ENCODE measurements around the gene SPAG9.
"Not testable (repeated sequence)": the region's sequence is repeated elsewhere in the genome, so short reads cannot be mapped to it uniquely, and the experiment has no call there.

The SPAG9 gene

DNA sequence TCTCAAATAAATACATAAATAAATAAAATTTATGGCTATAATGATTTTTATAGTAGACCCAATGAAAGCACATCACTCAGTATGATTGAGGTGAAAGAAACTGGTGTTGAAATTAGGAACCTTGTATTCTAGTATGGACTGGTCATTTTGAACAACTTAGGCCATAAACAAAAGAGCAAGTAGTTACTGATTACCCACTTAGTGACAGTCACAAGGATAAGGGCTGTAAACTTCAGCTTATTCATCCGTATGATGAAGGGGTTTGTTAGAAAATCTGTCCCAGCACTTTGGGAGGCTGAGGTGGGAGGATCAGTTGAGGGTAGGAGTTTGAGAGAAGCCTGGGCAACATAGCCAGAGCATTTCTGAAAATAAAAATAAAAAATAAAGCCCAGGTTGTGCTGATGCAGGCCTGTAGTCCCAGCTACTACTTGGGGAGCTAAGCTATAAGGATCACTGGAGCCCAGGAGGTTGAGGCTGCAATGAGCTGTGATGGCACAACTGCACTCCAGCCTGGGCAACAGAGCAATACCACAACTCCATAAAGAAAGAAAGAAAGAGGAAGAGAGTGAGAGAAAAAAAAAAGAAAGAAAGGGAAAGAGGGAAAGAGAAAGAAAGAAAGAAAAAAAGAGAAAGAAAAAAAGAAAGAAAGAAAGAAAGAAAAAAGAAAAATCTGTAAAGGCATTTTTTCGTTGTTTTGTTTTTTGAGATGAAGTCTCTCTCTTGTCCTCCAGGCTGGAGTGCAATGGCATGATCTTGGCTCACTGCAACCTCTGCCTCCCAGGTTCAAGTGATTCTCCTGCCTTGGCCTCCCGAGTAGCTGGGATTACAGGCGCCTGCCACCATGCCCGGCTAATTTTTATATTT, 4.2 kb upstream of the SPAG9 start:
- Histone ChIP-seq H3K4me1 (ENCODE audit: control insufficient read depth, low read depth, low read length) (peaks cover 9% of the 10 kb centered on the region), H3K27ac (ENCODE audit: low read length) (no peak overlapping the region), H3K4me3 (ENCODE audit: low read length) (no peak overlapping the region), H3K9me3 (ENCODE audit: control insufficient read depth, low read depth, low read length) (no peaks in the 10 kb centered on the region), H3K9ac (ENCODE audit: low read length) (no peak overlapping the region), H3K27me3 (ENCODE audit: control insufficient read depth, insufficient read depth, low read length) (no peaks in the 10 kb centered on the region), H3K36me3 (ENCODE audit: control insufficient read depth, low read depth, low read length) (no peaks in the 10 kb centered on the region)

DNA sequence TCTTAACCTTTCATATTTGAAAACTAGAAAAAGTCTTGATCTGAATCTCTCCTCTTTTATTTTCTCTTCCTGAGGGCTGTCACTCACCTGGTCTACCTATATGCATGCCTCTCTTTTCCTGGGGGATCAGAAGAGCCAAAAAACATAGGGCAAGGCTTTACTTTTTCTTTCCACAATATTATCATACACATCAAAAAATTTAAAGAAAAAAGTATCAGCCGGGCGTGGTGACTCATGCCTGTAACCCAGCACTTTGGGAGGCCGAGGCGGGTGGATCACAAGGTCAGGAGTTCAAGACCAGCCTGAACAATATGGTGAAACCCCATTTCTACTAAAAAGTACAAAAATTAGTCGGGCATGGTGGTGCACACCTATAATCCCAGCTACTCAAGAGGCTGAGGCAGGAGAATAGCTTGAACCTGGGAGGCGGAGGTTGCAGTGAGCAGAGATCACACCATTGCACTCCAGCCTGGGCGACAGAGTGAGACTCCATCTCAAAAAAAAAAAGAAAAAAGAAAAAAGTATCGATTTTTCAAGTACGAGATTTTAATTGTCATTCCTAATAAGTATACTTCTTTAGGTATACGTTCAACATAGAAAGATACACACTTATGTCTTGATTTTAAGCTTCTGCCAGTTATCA, 1.9 kb upstream of the SPAG9 start:
- not testable (repeated sequence) for H3K27ac ChIP-seq (ENCODE audit: low read length); H3K36me3 ChIP-seq (ENCODE audit: control insufficient read depth, low read depth, low read length)
- H3K4me3 ChIP-seq (ENCODE audit: low read length), result peak overlapping the region; percentile 87

DNA sequence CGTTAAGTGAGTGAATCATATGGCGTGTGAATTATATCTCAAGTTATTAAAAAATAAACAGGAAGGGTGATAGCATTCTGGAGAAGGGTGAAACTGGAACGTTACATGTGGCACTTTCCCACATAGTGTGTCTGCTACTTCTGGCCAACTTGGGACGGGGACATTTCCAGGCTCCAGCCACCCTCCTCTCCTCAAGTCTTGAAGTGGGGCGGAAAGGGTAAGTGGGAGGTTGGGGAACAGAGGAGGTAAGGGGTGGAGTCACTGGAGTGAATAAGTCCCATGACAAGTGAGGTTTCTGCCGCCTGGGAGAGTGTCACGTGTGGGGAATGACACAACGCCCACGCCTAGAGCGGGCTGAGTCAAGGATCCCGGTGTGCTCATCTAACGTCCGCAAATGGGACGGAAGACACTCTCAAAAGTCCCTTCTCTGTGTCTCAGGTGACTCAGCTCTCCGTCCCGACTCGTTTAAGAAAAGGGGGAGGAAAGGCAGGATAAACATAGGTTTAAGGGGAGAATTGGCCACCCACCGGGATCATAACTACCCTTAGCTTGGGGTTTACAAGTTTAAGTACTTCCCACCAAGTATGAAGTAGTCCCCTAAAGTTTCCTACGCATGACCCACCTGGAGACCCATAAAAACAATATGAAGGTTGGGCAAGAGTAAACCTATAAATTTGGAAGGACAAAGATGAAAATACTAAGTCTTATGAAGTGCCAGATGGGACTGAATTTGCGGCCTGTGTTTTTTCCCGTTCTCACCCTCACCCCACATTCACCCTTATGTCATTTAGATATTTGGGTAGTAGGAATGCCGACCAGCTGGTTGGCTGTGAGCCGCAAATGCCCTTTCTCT, 1.2 kb upstream of the SPAG9 start:
- peak overlapping the region; percentile 87 for H3K4me3 ChIP-seq (ENCODE audit: low read length)
- H3K27me3 ChIP-seq (ENCODE audit: control insufficient read depth, insufficient read depth, low read length), result no peaks in the 10 kb centered on the region
- H3K36me3 ChIP-seq (ENCODE audit: control insufficient read depth, low read depth, low read length), result no peaks in the 10 kb centered on the region
- H3K9ac ChIP-seq (ENCODE audit: low read length), result peak overlapping the region; percentile 90
- peak overlapping the region; percentile 91 for H3K27ac ChIP-seq (ENCODE audit: low read length)
- H3K9me3 ChIP-seq (ENCODE audit: control insufficient read depth, low read depth, low read length), result no peaks in the 10 kb centered on the region
- peaks cover 17% of the 10 kb centered on the region for H3K4me1 ChIP-seq (ENCODE audit: control insufficient read depth, low read depth, low read length)

More for the DNA sequence above, 1.9 kb upstream of the SPAG9 start:
- not testable (repeated sequence) for H3K27me3 ChIP-seq (ENCODE audit: control insufficient read depth, insufficient read depth, low read length); H3K9me3 ChIP-seq (ENCODE audit: control insufficient read depth, low read depth, low read length)
- peaks cover 17% of the 10 kb centered on the region for H3K4me1 ChIP-seq (ENCODE audit: control insufficient read depth, low read depth, low read length)
- H3K9ac ChIP-seq (ENCODE audit: low read length), result peak overlapping the region; percentile 90

DNA sequence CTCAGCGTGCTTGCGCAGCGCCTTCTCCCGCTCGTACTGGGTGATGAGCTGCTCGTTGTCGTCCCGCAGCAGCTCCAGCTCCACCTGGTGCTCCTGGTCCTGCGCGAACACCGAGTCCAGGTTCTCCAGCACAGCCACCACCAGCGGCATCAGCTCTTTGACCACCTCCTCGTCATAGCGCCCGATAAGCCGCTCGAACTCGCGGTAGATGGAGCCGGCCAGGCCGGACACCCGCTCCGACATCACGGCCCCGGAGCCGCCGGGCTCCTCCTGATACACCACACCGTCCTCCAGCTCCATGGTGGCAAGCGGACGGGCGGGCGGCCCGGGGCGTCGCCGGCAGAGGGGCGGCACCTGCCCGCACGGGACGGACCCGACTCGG, 320 bp downstream of the SPAG9 start:
- peak overlapping the region; percentile 88 for H3K4me3 ChIP-seq (ENCODE audit: low read length)
- H3K27me3 ChIP-seq (ENCODE audit: control insufficient read depth, insufficient read depth, low read length), result no peaks in the 10 kb centered on the region
- no peak overlapping the region for H3K27ac ChIP-seq (ENCODE audit: low read length)
- no peaks in the 10 kb centered on the region for H3K9me3 ChIP-seq (ENCODE audit: control insufficient read depth, low read depth, low read length)
- peaks cover 17% of the 10 kb centered on the region for H3K4me1 ChIP-seq (ENCODE audit: control insufficient read depth, low read depth, low read length)
- H3K36me3 ChIP-seq (ENCODE audit: control insufficient read depth, low read depth, low read length), result no peaks in the 10 kb centered on the region
- peak overlapping the region; percentile 72 for H3K9ac ChIP-seq (ENCODE audit: low read length)

DNA sequence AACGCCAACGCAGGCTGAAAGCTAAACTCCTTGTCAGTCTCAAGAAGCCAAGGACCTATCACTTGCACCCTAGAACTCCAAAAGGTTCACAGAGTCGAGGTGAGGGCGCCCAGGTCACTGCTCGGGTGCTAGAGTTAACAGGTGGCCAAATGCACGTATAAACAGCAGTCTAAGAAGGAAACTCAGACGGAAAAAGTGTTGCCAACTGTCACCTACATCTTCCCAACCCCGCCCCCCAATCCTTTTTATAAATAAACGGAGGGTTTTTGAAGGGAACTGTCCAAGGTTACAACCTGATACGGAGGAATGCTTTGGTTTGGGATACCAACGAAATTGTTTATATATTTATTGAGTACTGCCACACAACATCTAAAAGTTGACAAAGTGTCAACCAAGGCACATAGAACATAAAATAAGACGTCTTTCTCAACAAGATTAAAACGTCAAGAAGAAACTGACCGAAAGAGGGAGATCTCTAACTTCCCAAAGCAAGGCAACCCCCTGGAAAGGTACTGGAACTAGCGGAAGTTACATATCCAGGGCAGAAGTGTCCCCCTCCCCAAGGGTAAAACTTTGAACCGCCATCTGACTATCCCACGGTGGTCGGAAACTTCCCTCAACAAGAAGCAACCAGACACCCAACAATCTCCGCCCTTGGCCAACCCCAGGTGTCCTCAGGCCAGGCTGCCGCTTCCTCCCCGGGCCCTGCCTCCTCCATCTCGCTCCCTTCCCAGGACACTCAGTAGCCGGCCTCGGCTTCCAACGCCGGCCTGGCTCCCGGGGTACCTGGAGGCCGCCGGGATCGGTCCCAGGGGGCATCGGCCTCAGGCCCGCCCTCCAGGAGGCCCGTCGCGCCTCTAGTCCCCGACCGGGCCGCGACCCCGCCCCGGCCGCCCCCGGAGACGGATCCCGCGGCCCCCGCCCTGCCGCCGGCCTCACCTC, 982 bp downstream of the SPAG9 start:
- no peak overlapping the region for H3K27ac ChIP-seq (ENCODE audit: low read length)

DNA sequence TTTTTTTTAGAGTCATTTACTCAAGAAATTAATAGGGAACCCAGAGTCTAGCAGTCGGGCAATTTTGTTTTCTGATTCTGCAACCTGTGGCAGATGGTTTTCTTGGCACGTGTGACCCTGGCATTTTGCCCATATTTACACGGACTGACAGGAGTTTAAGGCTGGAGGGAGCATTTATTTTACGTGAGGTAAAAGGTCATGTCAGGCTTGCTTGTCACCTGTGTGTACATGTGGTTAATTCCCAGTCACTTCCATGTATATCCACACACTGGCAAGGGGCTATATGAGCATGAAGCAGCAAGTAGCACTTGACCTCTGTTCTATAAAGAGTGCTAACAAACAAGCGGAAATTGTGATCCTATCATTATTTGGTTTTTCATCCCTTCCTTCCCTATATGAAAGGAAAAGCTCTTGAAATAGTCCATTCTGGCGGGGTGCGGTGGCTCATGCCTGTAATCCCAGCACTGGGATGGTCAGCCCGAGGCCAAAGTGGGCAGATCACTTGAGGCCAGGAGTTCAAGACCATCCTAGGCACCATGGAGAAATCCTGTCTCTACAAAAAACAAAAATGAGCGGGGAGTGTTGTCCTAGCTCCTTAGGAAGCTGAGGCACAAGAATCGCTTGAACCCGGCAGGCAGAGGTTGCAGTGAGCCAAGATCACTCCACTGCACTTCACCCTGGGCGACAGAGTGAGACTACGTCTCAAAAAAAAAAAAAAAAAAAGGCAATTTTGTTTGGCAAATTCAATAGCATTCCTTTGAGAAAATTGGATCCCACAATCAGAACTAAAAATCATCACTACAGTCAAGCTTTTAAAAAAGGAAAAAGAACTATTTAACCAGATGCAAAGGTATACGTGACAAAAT, 2.1 kb downstream of the SPAG9 start:
- H3K27ac ChIP-seq (ENCODE audit: low read length), result no peak overlapping the region
- H3K4me3 ChIP-seq (ENCODE audit: low read length), result peak overlapping the region; percentile 88
- H3K9ac ChIP-seq (ENCODE audit: low read length), result no peak overlapping the region
- H3K36me3 ChIP-seq (ENCODE audit: control insufficient read depth, low read depth, low read length), result no peaks in the 10 kb centered on the region
- H3K9me3 ChIP-seq (ENCODE audit: control insufficient read depth, low read depth, low read length), result no peaks in the 10 kb centered on the region
- peaks cover 17% of the 10 kb centered on the region for H3K4me1 ChIP-seq (ENCODE audit: control insufficient read depth, low read depth, low read length)
- no peaks in the 10 kb centered on the region for H3K27me3 ChIP-seq (ENCODE audit: control insufficient read depth, insufficient read depth, low read length)

More for the DNA sequence above, 982 bp downstream of the SPAG9 start:
- peaks cover 17% of the 10 kb centered on the region for H3K4me1 ChIP-seq (ENCODE audit: control insufficient read depth, low read depth, low read length)
- H3K4me3 ChIP-seq (ENCODE audit: low read length), result peak overlapping the region; percentile 88
- no peaks in the 10 kb centered on the region for H3K36me3 ChIP-seq (ENCODE audit: control insufficient read depth, low read depth, low read length)
- H3K9ac ChIP-seq (ENCODE audit: low read length), result peak overlapping the region; percentile 72
- H3K9me3 ChIP-seq (ENCODE audit: control insufficient read depth, low read depth, low read length), result no peaks in the 10 kb centered on the region
- no peaks in the 10 kb centered on the region for H3K27me3 ChIP-seq (ENCODE audit: control insufficient read depth, insufficient read depth, low read length)

DNA sequence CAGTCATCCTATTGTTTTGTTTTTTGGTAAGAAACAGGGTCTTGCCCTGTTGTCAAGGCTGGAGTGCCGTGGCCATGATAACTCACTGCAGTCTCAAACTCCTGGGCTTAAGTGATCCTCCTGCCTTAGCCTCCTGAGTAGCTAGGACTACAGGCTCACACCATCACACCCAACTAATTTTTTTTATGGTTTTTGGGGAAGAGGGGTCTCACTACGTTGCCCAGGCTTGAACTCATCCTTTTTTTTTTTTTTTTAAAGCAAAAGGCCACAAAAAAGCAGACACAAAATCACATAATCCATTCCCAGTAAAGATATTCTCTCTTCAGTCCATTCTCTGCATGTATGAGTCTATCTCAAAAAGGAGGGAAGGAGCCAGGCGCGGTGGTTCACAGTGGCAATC, 5.5 kb downstream of the SPAG9 start:
- Histone ChIP-seq H3K4me1 (ENCODE audit: control insufficient read depth, low read depth, low read length) (peaks cover 8% of the 10 kb centered on the region), H3K27ac (ENCODE audit: low read length) (no peak overlapping the region), H3K36me3 (ENCODE audit: control insufficient read depth, low read depth, low read length) (no peaks in the 10 kb centered on the region), H3K9ac (ENCODE audit: low read length) (no peak overlapping the region), H3K4me3 (ENCODE audit: low read length) (no peak overlapping the region), H3K9me3 (ENCODE audit: control insufficient read depth, low read depth, low read length) (no peaks in the 10 kb centered on the region), H3K27me3 (ENCODE audit: control insufficient read depth, insufficient read depth, low read length) (no peaks in the 10 kb centered on the region)

DNA sequence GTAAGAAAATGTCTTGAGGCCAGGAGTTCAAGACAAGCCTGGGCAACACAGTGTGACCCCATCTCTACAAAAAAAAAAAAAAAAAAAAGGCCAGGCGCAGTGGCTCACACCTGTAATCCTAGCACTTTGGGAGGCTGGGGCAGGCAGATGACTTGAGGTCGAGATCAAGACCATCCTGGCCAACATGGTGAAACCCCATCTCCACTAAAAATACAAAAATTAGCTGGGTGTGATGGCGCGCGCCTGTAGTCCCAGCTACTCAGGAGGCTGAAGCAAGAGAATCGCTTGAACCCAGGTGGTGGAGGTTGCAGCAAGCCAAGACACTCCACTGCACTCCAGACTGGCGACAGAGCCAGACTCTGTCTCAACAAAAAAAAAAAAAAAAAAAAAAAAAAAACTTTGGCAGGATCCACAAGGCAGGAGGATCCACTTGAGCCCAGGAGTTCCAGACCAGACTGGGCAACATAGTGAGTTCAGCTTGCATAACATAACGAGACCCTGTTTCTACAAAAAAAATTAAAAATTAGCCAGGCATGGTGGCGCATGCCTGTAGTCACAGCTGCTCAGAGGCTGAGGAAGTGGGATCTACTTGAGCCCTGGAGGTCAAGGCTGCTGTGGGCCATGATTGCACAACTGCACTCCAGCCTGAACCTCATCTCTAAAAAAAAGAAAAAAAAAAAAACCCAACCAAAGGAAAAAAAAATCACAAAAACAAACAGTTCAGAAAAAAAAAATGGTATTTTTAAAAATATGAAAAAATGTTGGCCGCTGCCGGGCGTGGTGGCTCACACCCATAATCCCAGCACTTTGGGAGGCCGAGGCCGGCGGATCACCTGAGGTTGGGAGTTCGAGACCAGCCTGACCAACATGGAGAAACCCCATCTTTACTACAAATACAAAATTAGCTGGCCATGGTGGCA, 8.1 kb downstream of the SPAG9 start:
- H3K27ac ChIP-seq (ENCODE audit: low read length); H3K9ac ChIP-seq (ENCODE audit: low read length); H3K27me3 ChIP-seq (ENCODE audit: control insufficient read depth, insufficient read depth, low read length); H3K4me1 ChIP-seq (ENCODE audit: control insufficient read depth, low read depth, low read length); H3K36me3 ChIP-seq (ENCODE audit: control insufficient read depth, low read depth, low read length); H3K9me3 ChIP-seq (ENCODE audit: control insufficient read depth, low read depth, low read length); H3K4me3 ChIP-seq (ENCODE audit: low read length): not testable (repeated sequence)

DNA sequence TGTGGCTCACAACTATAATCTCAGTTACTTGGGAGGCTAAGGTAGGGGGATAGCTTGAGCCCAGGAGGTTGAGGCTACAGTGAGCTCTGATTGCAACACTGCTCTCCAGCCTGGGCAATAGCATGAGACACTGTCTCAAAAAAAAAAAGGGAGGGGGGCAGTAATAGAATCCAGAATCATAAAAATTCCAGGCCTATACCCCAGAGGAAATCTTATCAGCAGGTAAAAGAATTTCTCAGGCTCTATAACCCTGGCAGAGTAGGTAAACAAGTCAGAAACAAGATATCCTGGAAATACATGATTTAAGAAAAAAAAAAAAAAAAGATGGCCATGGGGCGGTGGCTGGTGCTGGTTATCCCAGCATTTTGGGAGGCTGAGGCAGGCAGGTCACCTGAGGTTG, 12.9 kb downstream of the SPAG9 start:
- Histone ChIP-seq H3K4me3 (ENCODE audit: low read length) (no peak overlapping the region), H3K4me1 (ENCODE audit: control insufficient read depth, low read depth, low read length) (no peaks in the 10 kb centered on the region), H3K36me3 (ENCODE audit: control insufficient read depth, low read depth, low read length) (no peaks in the 10 kb centered on the region), H3K9ac (ENCODE audit: low read length) (no peak overlapping the region), H3K27ac (ENCODE audit: low read length) (no peak overlapping the region), H3K9me3 (ENCODE audit: control insufficient read depth, low read depth, low read length) (no peaks in the 10 kb centered on the region), H3K27me3 (ENCODE audit: control insufficient read depth, insufficient read depth, low read length) (no peaks in the 10 kb centered on the region)

Data from iPS-18a (cell line).